GM18861 (cell line): ENCODE measurements around the gene CENPP.

Experiments used
- ATAC-seq: cut with Tn5 transposase; IDR thresholded peaks from one replicate; pipeline ENCODE4 v1.9.1; 2021; ENCODE audit not compliant: unreplicated experiment

CENPP gene

DNA sequence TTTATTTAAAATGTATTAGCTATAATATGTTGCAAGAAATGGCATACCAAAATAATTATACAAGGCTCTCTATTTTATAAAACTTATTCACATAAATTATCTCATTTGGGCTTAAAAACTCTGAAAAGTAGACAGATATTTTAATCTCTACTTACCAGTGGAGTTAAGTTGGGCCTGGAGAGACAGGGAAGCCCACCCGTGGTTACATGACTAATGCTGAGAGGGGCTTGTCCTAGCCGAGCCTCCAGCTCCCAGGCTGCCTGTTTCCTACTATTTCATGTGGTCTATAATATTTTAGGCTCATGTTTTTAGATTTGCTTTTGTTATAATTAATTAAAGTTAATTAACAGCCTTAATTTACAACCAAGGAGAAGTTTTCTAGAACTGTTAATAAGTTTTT is 177.4 kb downstream of the CENPP start:
- no peak for ATAC-seq

DNA sequence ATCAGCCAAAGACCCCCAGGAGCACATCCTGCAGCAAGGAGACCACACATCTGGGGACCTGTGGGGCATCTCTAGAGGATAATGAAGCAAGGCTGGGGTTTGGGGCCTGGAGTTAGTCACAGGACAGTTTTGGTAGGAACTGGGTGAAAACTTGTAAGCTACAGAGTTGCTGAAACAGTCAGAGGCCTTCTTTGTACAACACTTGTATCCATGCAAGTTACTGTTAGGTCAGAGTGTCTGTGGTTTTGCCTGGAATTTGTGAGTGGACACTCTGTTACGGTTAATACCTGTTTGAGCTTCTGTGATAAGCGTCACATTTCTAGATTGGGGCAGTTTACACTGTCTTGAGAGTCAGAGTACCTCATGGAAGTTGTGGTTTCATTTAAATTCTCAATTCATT is 179.1 kb downstream of the CENPP start:
- ATAC-seq: no peak

DNA sequence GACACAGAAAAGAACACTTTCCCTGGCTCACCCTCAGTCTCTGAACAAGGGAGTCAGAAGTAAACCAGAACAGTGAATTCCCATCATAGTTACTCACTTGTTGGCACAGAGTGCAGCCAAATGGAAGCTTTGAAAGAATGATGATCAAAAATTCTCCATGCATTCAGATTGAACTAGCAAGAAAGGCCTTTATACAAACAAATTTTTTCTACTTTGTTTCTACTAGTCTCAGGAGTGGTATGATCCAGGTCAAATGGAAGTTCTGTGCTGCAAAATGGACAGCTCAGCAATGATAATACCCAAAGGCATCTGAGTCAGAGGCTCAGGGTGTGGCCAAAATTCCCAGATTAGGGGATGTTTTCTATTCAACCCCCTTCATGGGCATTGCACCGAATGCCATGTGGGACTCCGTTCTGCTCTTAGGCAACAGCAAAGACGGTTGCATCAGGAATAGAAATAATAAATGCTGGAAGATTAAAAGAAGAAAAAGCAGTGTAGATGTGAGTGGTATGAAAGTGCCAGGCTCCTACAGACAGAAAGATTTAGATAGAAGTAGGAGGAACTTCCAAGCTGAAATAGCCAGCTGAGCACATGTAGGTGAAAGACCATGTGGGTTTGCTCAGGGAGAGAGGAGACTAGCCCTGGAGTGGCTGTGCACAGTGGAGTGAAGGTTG is 180.6 kb downstream of the CENPP start:
- no peak for ATAC-seq

DNA sequence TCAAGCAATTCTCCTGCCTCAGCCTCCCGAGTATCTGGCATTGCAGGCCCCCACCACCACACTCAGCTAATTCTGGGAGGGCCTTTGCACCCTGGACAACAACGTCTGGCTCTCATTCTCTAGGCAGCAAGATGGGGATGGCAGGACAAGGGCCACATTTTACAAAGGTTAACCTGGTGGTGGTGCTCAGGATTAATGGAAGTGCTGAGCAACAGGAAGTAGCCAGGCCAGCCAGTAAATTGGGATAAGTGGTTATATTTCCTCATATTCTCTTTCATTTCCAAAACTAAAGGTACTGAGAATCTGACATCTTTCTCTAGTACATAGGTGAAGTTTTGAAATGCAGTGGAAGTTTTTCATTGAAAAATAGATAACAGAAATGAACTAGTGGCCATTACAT is 181.3 kb downstream of the CENPP start:
- ATAC-seq: no peak

DNA sequence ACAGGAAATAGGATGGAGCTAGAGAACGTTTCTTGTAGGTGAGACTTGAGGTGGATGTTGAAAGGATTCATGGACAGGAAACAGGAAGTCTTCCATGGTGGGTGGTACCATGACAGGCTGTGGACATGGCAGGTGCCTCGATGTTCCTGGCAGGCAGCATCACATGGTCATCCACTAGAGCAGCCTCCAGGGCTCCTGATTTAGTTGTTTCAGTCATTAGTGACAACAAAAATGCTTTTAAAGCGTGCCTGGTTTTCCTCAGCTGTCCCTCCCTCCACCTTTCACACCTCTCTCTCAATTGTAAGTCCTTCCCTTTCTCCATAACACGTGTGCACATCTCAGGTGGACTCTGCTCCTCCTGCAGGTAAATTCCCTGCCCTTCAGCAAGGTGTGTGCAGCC is 181.7 kb downstream of the CENPP start:
- no peak for ATAC-seq

DNA sequence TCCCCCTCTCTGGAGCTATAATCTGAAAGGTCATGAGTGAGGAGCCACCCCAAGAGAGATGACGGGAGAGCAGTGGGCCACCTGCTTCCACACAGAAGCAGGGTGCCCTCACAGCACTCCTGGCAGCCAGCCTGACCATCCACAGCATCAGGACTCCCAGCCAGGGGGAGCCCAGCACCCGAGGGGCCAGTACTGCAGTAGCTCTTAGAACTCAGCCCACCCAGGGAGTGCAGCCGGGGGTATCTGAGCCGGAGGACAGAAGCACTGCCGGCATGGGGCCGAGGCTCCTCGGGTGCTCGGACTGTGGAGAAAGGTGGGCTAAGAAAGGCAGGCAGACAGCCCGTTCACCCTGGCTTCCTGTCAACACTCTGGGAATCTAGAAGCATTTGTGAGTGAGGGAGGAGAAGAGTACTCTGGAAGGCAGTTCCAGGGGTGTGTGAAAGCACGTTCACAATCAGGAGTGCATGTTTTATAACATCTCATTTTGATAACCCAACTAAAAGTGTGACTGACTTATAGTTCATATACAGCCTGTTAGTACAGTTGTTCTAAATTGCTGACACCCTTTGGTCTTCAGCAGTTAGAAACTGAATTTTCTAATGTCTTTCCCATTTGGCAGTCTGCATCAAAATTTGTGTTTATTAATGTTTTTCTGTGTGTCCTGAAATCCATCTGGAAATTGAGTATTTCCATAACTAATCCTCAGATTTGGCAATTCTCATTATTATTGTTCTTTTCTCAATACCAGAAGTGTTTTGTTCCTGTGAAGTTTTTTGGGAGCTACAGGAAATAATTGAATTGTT is 182.5 kb downstream of the CENPP start:
- no peak for ATAC-seq

DNA sequence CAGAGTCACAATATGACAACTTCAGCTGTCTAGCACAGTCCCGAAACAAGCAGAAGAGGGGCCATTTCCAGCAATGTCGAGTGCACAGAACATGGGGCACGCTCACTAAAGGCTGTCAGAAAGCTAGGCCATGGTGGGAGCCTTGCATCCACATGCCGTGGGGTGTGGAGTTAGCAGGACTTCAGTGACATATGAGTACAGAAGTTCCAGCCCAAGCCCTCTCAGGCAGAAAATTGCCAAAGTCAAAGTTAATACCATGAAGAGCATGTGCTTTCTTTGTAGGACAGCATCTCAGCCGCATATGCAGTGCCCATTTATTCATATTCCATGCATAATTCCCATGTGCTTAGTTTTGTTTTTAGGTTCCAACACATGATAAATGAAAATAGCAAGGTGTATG is 183.3 kb downstream of the CENPP start:
- ATAC-seq: no peak

DNA sequence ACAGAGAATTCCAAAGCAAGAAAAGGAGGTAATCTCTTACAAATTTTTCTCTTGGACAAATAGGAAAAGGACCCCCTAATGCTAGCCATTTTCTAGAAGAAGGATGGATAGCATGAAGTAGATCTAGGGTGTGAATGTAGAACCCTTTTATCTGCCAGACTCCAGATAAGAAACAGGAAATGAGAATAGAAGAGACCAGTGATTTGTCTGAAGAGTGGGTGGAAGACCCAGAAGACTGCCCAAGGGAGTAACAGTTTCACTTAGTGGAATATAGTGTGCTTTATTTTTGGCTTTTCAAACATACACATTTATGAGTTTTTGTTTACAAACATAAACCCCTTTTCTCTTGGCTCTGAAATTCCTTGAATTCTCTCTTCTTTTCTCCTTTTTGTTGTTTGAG is 185.0 kb downstream of the CENPP start:
- ATAC-seq: no peak

DNA sequence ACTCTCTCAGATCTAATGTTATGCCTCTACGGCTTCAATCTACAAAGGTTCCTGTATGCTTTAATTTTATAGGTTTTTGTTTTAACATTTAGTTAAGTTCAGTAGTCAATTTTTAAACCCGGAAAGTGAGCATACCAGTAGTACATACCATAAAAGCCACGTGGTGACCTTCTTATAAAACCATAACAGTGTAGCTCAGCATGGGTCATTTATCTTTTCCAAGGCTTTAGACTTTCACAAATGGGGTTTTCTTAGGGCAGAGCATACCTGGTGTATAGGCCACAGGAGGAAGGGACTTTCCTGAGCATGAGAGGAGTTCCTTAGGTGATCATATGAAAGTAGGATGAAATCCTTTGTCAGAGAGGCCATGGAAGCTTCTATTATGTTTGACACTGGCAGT is 186.9 kb downstream of the CENPP start:
- ATAC-seq: no peak

DNA sequence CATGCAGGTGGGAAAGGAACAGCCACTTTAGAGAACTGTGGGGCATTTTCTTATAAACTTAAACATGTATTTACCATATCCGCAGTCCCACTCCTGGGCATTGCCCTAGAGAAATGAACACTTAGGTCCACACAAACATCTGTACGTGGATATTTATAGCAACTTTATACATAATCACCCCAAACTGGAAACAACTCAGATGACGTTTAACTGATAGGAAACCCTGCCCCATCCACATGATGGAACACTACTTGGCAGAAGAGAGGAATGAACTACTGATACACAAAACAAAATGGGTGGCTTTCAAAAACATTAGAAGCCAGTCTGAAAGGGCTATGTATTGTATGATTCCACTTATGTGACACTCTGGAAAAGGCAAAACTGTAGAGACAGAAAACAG is 187.6 kb downstream of the CENPP start:
- no peak for ATAC-seq

DNA sequence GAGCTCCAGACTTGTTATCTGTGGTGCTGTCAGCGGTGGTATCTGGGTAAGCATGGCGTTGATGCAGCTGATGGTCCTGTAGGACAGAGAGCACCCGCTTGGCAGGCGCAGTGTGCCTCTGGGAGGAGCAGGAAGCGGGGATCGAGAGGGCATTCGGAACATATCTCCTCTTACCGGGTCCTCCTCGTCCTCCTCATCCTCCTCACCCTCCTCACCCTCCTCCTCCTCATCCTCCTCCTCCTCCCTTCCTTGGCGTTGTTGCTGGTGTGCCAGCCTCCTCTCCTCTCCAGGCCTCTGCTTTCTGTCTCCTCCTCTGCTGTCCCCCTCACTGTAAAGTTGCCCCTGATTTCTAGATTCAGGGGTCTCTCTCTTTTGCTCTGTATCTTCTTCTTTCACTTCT is 188.9 kb downstream of the CENPP start:
- no peak for ATAC-seq

DNA sequence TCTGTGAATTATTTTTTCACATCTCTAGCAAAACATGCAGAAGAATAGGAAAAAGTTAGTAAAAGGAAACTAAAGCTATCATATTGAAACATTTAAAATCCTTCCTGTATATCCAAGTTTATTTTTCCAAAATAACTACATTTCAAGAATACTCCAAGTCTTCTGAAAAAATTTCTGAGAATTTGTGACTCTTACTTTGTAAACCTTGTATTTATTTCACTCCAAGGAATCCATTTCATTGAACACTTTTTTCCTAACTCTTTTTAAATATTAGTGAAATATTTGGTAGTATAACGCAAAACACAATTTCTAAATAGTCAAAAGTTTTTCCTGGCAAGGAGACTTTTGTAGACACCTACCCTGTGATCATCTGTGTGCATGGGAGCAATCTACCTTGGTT is 190.8 kb downstream of the CENPP start:
- no peak for ATAC-seq

DNA sequence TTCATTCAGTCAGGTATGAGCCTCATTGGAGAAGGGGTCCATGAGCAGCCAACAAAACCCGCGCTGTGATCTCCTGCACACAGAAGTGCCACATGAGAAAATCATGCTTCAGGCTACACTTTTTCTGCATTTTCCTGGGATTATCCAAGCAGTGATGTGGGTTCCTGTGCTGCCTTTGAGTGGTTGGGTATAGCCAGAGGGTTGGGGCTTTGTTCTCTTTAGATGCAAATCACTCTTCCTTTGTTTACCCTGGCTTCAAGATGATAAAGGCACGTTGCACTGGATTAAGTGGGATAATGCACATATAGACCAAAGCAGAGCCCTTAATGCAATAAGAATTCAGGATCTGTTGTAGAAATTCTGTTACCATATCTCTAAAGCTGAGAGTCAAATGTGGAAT is 191.3 kb downstream of the CENPP start:
- ATAC-seq: no peak

DNA sequence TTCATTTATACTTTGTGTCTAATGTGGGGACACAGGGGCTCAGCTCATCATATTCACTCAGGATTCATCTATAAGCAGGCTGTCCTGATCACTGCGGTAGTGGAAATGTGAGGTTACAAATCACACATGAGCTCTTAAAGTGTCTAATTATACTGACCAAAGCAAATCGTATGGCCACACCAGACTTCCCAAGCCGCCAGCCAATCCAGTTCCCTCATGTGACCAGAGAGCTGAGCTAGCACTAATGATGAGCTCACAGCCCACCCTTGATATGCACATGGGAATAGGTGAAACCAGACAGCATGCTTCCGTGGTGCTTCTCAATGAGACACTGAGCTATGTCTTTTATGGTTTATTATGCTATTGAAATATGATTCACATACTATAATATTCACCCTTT is 192.4 kb downstream of the CENPP start:
- ATAC-seq: no peak

DNA sequence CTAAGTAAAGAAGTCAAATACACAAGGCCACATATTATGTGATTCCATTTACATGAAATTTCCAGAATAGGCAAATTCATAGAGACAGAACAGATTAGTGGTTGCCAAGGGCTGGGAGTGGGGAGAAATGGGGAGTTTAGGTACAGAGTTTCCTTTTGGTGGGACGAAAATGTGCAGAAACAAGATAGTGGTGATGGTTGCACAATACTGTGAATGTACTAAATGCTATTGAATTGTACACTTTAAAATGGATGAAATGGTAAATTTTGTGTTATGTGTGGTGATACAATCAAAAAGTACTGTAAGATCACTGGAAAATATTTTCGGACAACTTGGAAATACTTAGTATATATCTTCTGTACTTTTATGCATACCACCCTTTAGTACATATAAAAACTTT is 195.1 kb downstream of the CENPP start:
- ATAC-seq: no peak

DNA sequence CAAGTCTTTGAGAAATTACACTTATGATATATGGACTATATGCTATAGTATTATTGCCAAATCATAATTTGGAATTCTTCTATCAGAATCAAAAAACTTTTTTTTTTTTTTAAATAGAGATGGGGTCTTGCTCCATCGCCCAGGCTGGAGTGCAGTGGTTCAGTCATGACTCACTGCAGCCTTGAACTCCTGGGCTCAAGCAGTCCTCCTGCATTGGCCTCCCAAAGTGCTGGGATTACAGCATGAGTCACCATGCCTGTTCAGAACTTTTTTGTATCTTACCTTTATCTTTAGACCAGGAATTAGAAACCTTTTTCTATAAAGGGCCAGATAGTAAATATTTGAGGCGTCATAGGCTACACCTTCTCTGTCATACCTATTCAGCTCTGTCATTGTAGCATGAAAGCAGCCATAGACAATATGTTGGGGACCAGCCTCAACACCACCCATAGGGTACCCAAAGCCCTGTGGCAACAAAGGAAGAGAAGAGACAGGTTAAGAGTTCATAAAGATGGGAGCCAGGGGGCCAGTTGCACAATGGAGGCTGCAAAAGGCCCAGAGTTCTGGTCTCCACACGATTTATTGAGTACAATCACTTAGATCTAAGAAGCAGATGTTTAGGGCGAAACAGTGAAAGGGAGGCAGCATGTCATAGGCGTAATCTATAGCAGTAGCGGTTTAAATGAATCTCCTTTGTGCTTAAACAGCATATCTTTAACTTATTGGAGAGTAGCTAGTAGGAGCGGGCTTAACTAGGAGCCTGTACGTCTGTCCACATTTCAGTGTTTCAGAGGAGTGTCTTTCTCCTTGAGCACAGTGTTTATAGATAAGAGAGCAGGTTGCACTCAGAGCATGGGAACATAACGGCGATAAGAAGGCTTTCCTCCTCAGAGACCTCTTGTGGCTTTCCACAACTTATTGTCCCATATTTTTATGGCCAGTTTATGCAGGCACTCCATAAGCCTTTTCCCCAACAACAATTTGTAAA is 197.5 kb downstream of the CENPP start:
- no peak for ATAC-seq

DNA sequence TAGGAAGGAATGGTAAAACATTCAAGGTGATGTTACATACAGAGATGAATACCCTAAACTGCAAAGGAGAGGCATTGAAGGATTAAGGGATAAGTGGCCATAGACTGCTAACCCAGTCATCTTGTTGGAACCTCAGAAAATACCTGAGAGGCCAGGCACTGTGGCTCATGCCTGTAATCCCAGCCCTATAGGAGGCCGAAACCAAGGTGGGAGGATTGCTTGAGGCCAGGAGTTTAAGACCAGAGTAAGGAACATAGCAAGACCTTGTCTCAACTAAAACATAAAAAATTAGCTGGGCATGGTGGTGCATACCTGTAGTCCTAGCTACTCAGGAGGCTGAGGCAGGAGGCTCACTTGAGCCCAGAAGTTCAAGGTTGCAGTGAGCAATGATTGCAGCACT is 199.1 kb downstream of the CENPP start:
- ATAC-seq: no peak

DNA sequence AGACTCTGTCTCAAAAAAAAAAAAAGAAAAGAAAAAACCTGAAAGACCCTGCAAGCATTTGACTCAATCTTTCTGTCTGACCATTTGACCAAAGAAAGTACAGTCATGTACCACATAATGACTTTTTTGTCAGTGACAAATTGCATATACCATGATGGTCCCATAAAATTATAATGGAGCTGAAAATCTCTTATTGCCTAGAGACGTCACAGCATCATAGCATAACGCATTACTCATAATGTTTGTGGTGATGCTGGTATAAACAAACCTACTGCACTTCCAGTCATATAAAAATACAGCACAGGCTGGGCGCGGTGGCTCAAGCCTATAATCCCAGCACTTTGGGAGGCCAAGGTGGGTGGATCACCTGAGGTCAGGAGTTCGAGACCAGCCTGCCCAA is 199.6 kb downstream of the CENPP start:
- ATAC-seq: no peak

DNA sequence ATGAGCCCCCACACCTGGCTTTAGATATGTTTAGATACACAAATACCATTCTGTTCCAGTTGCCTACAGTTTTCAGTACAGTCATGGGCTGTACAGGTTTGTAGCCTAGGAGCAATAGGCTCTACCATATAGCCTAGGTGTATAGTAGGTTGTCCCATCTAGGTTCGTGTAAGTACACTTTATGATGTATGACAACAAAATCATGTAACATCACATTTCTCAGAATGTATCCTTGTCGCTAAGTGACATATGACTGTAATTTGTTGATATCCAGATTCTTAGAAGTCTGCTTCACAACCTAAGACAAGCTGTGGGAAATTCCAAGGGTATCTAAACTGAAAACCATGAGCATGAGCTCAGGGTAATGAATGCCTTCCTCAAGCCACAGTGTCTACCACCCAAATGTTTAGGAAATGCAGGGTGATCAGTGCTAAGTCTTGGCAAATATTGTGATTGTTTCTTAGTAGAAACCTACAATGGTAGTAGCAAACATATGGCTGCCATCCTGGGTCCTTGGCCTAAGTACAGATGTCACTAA is 201.6 kb downstream of the CENPP start:
- ATAC-seq: no peak

DNA sequence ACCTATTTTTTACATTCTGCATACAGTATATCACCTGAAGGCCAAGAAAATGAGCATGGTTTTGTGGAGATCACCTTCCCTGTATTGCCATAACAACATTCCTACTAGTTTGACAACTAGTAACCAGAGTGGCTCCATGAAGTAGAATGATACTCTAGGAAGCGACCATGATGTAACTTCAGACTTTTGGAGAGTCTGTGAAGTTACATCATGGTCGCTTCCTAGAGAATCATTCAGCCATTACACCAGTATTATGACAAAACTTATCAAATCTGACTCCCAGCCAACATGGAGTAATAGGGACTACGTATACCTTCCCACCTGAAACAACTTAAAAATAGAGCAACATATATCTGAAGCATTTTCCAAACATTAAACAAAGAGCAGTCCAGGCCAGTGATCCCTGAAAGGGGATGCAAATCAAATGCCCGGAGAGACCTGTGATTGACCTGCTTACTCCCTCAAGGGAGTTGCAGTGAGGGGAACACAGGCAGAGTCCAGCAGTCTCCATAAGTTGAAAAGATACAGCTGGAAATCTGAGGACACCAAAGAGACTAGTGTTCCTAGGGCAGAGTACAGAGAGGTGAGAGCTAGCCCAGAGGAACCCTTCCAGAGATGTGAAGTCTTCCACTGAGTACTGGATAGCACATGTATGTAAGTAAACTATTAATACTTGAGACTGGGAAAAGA is 202.2 kb downstream of the CENPP start:
- ATAC-seq: no peak

DNA sequence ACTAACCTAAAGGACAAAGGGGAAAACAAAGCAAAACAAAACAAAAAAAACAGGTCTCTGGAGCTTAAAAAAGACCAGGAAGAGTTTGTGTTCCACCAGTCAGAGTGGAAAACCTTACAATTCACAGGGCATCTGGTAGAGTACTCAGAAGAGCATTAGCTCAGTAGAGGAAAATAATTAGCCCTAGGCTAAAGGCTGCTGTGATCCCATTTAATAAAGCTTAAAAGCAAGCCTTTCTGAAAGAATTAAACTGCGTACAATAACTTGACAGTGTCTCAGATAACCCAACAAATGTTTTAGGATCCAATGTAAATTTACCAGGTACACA is 202.7 kb downstream of the CENPP start:
- no peak for ATAC-seq
